GM21367 (cell line): ENCODE measurements around the gene OR2V2.

ENCODE experiments used
- ATAC-seq: cut with Tn5 transposase; IDR thresholded peaks from one replicate; pipeline ENCODE4 v1.9.1; 2021; ENCODE audit not compliant: unreplicated experiment

The OR2V2 gene

GRCh38 chr5:181205761-181206649, 58.6 kb downstream of the OR2V2 start:
- ATAC-seq, result no peak

GRCh38 chr5:181207214-181207959, 60.0 kb downstream of the OR2V2 start:
- ATAC-seq, result peak; percentile 26

GRCh38 chr5:181207960-181208253, 60.5 kb downstream of the OR2V2 start:
- ATAC-seq, result no peak
